T-helper 17 cell (primary cell): ENCODE measurements around the gene SCUBE3. TPM values are rescaled to one million over a fixed set of nuclear protein-coding genes. Genes with fewer than 3 reads are reported as not detected.

Experiments used
- ATAC-seq: fragments of 150-1000 bp; cut with Tn5 transposase; 2 replicates; pipeline ENCODE4 v1.10.0; 2021; ENCODE audit warnings: mild to moderate bottlenecking, moderate library complexity
- DNase-seq, 3 donors: peaks; one replicate each; pipeline versions ENCODE4 v3.0.0 to v3.0.0-alpha.2; 2020 to 2021
- H3K9me3 ChIP-seq: one replicate; pipeline ENCODE4 v1.7.0; 2013; ENCODE audit warnings: low read length, mild to moderate bottlenecking; ENCODE audit not compliant: control insufficient read depth, poor library complexity, severe bottlenecking
- H3K27ac Mint-ChIP-seq: one replicate; pipeline ENCODE4 v1.8.0; 2022; ENCODE audit warnings: mild to moderate bottlenecking, moderate library complexity, mixed read lengths
- H3K27me3 Mint-ChIP-seq: one replicate; pipeline ENCODE4 v1.8.0; 2022; ENCODE audit warnings: mixed read lengths
- H3K36me3 Mint-ChIP-seq: one replicate; pipeline ENCODE4 v1.8.0; 2022; ENCODE audit warnings: low read depth, mixed read lengths
- H3K4me1 Mint-ChIP-seq: one replicate; pipeline ENCODE4 v1.8.0; 2022; ENCODE audit warnings: mild to moderate bottlenecking, mixed read lengths
- H3K4me3 Mint-ChIP-seq: one replicate; pipeline ENCODE4 v1.8.0; 2022; ENCODE audit warnings: mild to moderate bottlenecking, moderate library complexity, mixed read lengths
- total RNA-seq, 4 donors: library from RNA in 2 of 4; stranded (reverse) in 2 of 4; gene quantifications; one replicate each; pipeline ENCODE4 v1.2.3 and lab custom pipeline; 2022 to 2026

The SCUBE3 gene
- total RNA-seq, 2 donors from 2014 or later = not detected

- Mint-ChIP-seq H3K27ac (peak overlapping the region; percentile 67), H3K36me3 (peaks cover 2% of the 10 kb centered on the region), H3K27me3 (peaks cover 10% of the 10 kb centered on the region), H3K4me1 (peaks cover 10% of the 10 kb centered on the region), H3K4me3 (no peak overlapping the region)
- no peaks in the 10 kb centered on the region for H3K9me3 ChIP-seq
- ATAC-seq (no peak), DNase-seq (no peak)
These were observed 39.3 kb upstream of the SCUBE3 start for GRCh38 chr6:35174501-35174900.

- Mint-ChIP-seq H3K4me3 (no peak overlapping the region), H3K4me1 (peaks cover 10% of the 10 kb centered on the region), H3K27me3 (peaks cover 4% of the 10 kb centered on the region), H3K27ac (no peak overlapping the region), H3K36me3 (no peaks in the 10 kb centered on the region)
- DNase-seq = no peak
- ATAC-seq = no peak
- H3K9me3 ChIP-seq = no peaks in the 10 kb centered on the region
These were observed 37.3 kb upstream of the SCUBE3 start for GRCh38 chr6:35176301-35177024.

DNA sequence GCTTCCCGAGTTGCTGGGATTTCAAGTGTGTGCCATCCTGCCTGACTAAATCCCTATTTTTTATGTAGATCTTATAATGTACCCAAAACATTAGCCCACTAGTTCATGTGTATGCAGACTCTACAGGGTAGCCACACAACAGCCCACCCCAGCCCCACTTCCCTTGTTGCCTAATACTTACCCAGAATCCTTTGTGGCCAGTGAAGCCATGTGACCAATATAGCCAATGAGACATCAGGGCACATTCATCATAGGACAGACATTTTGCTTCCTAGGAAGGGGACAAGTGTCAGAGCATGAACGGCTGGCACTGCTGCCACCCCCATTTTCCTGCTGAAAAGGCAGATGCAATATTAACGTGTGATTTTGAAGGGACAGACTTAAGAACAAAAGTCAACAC lies 36.6 kb upstream of the SCUBE3 start:
- Mint-ChIP-seq H3K36me3 (no peaks in the 10 kb centered on the region), H3K27me3 (peaks cover 4% of the 10 kb centered on the region), H3K4me1 (peaks cover 10% of the 10 kb centered on the region), H3K4me3 (no peak overlapping the region), H3K27ac (no peak overlapping the region)
- H3K9me3 ChIP-seq = no peaks in the 10 kb centered on the region
- ATAC-seq = no peak
- no peak for DNase-seq

GRCh38 chr6:35177596-35177995 lies 36.2 kb upstream of the SCUBE3 start:
- Mint-ChIP-seq H3K4me1 (peaks cover 10% of the 10 kb centered on the region), H3K36me3 (no peaks in the 10 kb centered on the region), H3K4me3 (no peak overlapping the region), H3K27ac (no peak overlapping the region), H3K27me3 (peaks cover 5% of the 10 kb centered on the region)
- no peak for DNase-seq
- no peak for ATAC-seq
- H3K9me3 ChIP-seq = no peaks in the 10 kb centered on the region

GRCh38 chr6:35178012-35178411 lies 35.7 kb upstream of the SCUBE3 start:
- no peak for DNase-seq
- Mint-ChIP-seq H3K4me1 (peaks cover 13% of the 10 kb centered on the region), H3K4me3 (no peak overlapping the region), H3K27ac (no peak overlapping the region), H3K36me3 (peaks cover 2% of the 10 kb centered on the region), H3K27me3 (peaks cover 9% of the 10 kb centered on the region)
- no peak for ATAC-seq
- H3K9me3 ChIP-seq = no peaks in the 10 kb centered on the region

GRCh38 chr6:35178932-35179832 lies 34.6 kb upstream of the SCUBE3 start:
- no peak for DNase-seq
- no peak for ATAC-seq
- H3K4me1 Mint-ChIP-seq = peaks cover 3% of the 10 kb centered on the region
- no peak overlapping the region for H3K4me3 Mint-ChIP-seq
- no peaks in the 10 kb centered on the region for H3K9me3 ChIP-seq
- H3K27me3 Mint-ChIP-seq = peaks cover 16% of the 10 kb centered on the region
- H3K27ac Mint-ChIP-seq = no peak overlapping the region
- peaks cover 2% of the 10 kb centered on the region for H3K36me3 Mint-ChIP-seq

- Mint-ChIP-seq H3K4me1 (peaks cover 2% of the 10 kb centered on the region), H3K36me3 (peaks cover 2% of the 10 kb centered on the region), H3K4me3 (no peak overlapping the region), H3K27ac (no peak overlapping the region), H3K27me3 (peaks cover 25% of the 10 kb centered on the region)
- H3K9me3 ChIP-seq = no peaks in the 10 kb centered on the region
- DNase-seq = no peak
- ATAC-seq = no peak
These were observed 33.7 kb upstream of the SCUBE3 start for GRCh38 chr6:35179901-35180535.

DNA sequence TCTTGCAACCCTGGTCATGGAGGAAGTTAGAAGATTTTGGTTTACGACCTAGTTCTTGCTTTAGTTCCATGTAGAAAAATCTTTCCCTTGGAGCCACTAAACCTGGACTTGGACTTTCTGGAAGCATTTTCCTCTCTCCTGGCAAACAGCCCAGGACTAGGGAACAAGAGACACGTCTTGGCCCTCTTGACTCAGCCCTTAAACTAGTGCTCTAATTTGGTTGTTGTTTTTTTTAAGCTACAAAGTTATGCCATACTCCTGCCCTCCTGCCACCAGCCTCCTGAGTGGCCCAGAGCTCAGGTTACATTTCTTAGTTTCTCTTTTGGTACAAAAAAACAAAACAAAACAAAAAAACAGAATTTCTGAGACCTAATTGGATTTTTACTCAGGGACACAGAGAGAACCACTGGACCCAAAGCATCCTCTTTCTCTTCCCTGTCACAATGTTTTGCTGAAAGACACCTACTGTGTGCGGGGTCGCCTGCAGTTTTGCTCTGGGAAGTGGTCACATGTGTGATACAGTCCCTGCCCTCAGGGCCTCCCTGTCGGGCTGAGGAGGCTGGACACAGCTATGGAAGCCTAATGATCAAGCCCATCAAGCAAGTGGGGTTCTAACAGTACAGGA lies 32.3 kb upstream of the SCUBE3 start:
- DNase-seq = no peak
- Mint-ChIP-seq H3K36me3 (peaks cover 2% of the 10 kb centered on the region), H3K27ac (no peak overlapping the region), H3K4me1 (peaks cover 2% of the 10 kb centered on the region), H3K4me3 (no peak overlapping the region), H3K27me3 (peaks cover 31% of the 10 kb centered on the region)
- H3K9me3 ChIP-seq = no peaks in the 10 kb centered on the region
- no peak for ATAC-seq

DNA sequence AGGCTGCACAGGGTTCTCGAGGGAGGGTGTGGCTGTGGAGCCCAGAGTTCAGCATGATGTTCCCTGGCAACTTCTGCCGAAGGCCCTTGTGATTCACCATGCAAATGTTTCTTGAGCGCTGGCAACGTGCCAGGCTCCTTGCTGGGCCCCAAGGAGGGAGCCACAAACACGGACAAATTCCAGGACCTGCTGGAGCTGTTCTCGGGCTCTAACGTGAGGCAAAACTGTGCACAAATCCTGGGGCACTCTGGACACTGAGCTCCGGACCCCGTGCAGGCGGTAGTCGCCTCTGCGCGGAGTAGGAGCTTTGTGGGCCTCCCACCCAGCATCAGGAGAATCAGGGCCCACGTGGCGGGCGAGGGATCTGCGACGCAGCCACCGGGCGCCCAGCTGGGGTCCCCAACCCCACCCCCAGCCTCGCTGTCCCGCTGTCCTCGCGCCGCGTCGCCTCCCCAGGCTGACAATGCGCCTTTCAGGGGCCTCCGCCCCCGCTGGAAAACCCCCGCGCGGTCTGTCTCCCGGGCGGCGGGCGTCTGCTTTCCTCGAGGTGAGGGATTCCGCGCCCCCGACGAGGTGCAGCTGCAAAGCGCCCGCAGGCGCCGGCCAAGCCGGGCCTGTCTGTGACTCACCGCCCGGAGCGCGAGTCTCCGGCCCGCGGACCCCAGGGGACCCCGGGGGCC lies 31.7 kb upstream of the SCUBE3 start:
- H3K4me3 Mint-ChIP-seq = no peak overlapping the region

DNA sequence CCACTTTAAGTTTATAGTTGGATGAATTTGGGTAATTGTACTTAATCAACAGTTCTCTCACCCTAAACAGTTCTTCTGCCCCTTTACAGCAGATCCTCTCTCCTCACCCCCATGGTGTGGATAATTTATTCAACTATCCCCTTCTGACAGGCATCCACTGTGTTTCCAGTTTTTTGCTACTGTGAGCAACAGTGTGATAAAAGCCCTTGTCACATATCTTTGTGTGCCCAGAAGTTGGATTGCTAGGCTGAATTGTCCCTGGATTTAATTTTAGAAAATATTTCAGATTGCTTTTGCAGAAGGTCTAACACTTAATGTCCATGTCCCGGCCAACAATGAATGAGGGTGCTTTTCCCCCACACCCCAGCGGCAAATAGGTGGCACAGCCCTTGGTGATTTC lies 30.5 kb upstream of the SCUBE3 start:
- DNase-seq = no peak
- no peaks in the 10 kb centered on the region for H3K9me3 ChIP-seq
- H3K4me3 Mint-ChIP-seq = no peak overlapping the region
- peaks cover 39% of the 10 kb centered on the region for H3K27me3 Mint-ChIP-seq
- ATAC-seq = no peak
- peaks cover 2% of the 10 kb centered on the region for H3K4me1 Mint-ChIP-seq
- no peak overlapping the region for H3K27ac Mint-ChIP-seq
- peaks cover 2% of the 10 kb centered on the region for H3K36me3 Mint-ChIP-seq

More for the DNA sequence above, 31.7 kb upstream of the SCUBE3 start:
- DNase-seq (no peak), ATAC-seq (no peak)
- no peaks in the 10 kb centered on the region for H3K9me3 ChIP-seq
- Mint-ChIP-seq H3K36me3 (peaks cover 2% of the 10 kb centered on the region), H3K27me3 (peaks cover 31% of the 10 kb centered on the region), H3K4me1 (peaks cover 2% of the 10 kb centered on the region), H3K27ac (no peak overlapping the region)

DNA sequence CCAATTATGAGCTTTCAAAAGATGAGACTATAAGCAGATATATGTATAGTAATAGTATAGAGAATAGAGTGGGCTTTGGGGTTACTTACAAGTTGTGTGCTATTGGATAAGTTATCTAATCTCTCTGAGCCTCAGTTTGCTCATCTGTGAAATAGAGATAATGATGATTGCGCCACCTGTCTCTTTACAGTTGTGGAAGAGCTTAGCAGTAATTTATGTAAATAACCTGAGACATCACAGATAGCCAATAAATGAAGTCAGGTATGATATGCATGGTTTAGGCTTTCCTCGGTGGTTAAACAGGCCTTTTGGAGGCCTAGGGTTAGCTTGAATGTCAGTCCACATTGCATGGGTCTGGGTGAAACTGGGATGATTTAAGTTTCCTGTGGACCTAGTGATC lies 29.8 kb upstream of the SCUBE3 start:
- H3K27me3 Mint-ChIP-seq = peaks cover 39% of the 10 kb centered on the region
- H3K27ac Mint-ChIP-seq = no peak overlapping the region
- DNase-seq = no peak
- no peaks in the 10 kb centered on the region for H3K9me3 ChIP-seq
- H3K4me3 Mint-ChIP-seq = no peak overlapping the region
- H3K36me3 Mint-ChIP-seq = peaks cover 2% of the 10 kb centered on the region
- no peak for ATAC-seq
- peaks cover 2% of the 10 kb centered on the region for H3K4me1 Mint-ChIP-seq

DNA sequence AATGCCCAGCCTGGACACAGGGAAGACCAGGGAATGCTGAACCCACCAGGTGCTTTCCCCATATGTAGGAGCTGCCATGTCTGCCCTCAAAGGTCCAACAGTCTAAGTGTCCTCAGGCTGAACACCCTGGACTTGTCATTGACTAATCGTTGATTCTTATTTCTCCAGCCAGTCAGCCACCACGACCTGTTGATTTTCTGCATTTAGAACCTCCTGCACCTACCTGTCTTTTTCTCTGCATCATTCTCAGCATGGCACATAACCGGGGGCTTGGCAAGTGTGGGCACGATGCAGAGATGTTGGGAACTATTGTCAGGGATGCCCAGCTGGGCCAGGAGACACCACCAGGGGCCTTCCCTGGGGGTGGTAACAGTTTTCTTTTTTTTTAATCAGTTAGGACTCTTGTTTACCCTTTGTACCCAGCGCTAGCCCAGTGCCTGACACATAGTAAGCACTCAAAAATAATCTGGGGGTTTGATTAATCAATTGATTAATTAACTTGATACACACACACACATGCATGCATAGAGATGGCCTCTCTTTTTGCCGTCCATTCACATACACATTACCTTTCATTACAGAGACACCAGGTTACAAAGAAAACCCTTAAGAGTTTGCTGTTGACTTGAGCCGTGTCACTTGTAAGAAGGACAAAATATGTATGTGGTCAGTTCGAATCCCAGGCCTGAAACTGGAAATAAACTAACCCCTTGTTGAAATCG lies 29.0 kb upstream of the SCUBE3 start:
- no peaks in the 10 kb centered on the region for H3K9me3 ChIP-seq
- H3K4me3 Mint-ChIP-seq = no peak overlapping the region
- peaks cover 39% of the 10 kb centered on the region for H3K27me3 Mint-ChIP-seq
- H3K27ac Mint-ChIP-seq = no peak overlapping the region
- DNase-seq (no peak), ATAC-seq (no peak)
- peaks cover 2% of the 10 kb centered on the region for H3K4me1 Mint-ChIP-seq
- peaks cover 2% of the 10 kb centered on the region for H3K36me3 Mint-ChIP-seq
